ENCODE measurements around the gene SCRN1. TPM values are rescaled to one million over a fixed set of nuclear protein-coding genes. Genes with fewer than 3 reads are reported as not detected.

SCRN1 gene
- total RNA-seq, 1 experiment from 2014 or later = 37.9 TPM

DNA sequence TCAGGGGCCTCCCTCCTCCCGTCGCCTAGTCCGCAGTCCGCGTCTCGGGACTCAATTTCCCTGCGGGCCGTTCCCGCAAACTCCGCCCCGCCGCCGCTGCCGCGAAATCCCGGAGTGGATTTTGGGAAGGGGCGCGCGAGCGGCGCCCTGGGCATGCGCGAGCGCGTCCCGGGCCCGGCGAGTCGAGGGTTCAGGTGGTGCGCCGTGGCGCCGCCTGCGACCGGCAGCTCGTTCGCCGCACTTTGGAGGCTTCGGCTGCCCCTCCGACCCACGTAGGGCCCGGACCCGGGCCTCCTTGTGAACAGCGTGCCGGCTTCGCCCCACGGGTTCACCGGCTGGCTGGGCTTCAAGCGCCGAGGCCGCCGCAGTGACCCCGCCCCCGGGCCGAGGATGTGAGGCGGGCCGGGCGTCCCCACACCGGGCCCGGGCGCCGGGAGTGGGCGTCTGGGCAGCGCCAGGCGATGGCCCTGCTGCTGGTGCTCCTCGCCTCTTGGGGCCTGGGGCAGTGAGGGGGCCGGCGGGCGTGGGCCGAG is 38.7 kb upstream of the SCRN1 start, which contains the start of gene PLEKHA8:
TSS of gene PLEKHA8 (plus strand) at position 197 of the 533 bp plus-strand sequence. CDS start 351 bp downstream, outside the sequence.
- H3K9me3 ChIP-seq (ENCODE audit: low read length) = no peaks in the 10 kb centered on the region
- no peaks in the 10 kb centered on the region for H3K27me3 ChIP-seq (ENCODE audit: low read length)
- H3K27ac ChIP-seq (ENCODE audit: low read length) = no peak within 1 kb of the TSS
- peak within 1 kb of the TSS; percentile 45 for H3K9ac ChIP-seq (ENCODE audit: low read length)
- POLR2A ChIA-PET (ENCODE audit: unreplicated experiment) = interaction anchor here (0.5 kb wide), 1 partner anchor 8 kb away, joined by 3 read pairs; no protein-coding TSS in a partner anchor
- no peak for TF ChIP-seq EZH2phosphoT487 (IDR thresholded peaks at IDR 0.05; ENCODE audit: borderline replicate concordance, low read length)
- TF ChIP-seq, protein P1, sequence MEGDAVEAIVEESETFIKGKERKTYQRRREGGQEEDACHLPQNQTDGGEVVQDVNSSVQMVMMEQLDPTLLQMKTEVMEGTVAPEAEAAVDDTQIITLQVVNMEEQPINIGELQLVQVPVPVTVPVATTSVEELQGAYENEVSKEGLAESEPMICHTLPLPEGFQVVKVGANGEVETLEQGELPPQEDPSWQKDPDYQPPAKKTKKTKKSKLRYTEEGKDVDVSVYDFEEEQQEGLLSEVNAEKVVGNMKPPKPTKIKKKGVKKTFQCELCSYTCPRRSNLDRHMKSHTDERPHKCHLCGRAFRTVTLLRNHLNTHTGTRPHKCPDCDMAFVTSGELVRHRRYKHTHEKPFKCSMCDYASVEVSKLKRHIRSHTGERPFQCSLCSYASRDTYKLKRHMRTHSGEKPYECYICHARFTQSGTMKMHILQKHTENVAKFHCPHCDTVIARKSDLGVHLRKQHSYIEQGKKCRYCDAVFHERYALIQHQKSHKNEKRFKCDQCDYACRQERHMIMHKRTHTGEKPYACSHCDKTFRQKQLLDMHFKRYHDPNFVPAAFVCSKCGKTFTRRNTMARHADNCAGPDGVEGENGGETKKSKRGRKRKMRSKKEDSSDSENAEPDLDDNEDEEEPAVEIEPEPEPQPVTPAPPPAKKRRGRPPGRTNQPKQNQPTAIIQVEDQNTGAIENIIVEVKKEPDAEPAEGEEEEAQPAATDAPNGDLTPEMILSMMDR (conservative IDR thresholded peaks at IDR 0.05; ENCODE audit: low read depth, low read length) = no peak
- no peak for TF ChIP-seq EZH2 (IDR thresholded peaks at IDR 0.05; ENCODE audit: low read length, unreplicated experiment)
- peak within 1 kb of the TSS; percentile 84 for H3K4me3 ChIP-seq (ENCODE audit: low read length)
- H2AFZ ChIP-seq (ENCODE audit: low read length) = peak within 1 kb of the TSS; percentile 87
- DNase-seq (peak; percentile 86), ATAC-seq (peak; percentile 40)
- no TSS peak for BruUV-seq (replicated peaks)
- intact Hi-C loops (cut with micrococcal nuclease) = loop anchor here (5.0 kb wide), 2 partner anchors 91 to 144 kb away; no protein-coding TSS in a partner anchor
- peaks cover 35% of the 10 kb centered on the region for H3K4me1 ChIP-seq (ENCODE audit: insufficient read depth, low read length)
- CTCF ChIA-PET = interaction anchor here (1.0 kb wide), 1 partner anchor 34 kb away, joined by 5 read pairs; no protein-coding TSS in a partner anchor
- H4K20me1 ChIP-seq (ENCODE audit: low read length) = peaks cover 3% of the 10 kb centered on the region; the same call in 1 of the 2 replicates
- H3F3A ChIP-seq (ENCODE audit: low read length, unreplicated experiment) = no peaks in the 10 kb centered on the region
- no peaks in the 10 kb centered on the region for H3K9me2 ChIP-seq (replicated peaks; ENCODE audit: low read length)
- H3K4me2 ChIP-seq (ENCODE audit: low read length) = peak within 1 kb of the TSS; percentile 94
- no peaks in the 10 kb centered on the region for H3K36me3 ChIP-seq (ENCODE audit: low read depth, low read length)
- peaks cover 77% of the 10 kb centered on the region for H3K79me2 ChIP-seq (ENCODE audit: low read length)

DNA sequence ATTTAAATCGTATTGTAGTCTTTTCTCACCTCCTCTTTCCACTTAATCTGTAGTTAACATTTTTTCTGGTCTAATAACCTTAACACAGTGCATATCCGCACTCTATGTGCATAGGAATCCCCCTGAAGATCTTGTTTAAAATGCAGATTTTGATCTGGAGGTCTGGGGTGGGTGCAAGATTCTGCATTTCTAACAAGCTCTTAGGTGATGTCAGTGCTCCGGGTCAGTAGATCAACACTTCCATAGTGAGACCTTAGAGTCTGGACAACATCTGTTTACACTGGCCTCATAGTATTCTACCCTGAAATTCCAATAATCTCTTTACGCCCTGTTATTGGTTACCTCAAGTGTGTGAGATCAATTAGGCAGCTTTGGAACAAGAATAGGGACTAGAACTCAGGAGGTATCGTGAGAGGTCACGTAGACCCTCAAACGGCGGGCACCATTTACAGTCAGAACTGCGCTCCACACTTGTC is 38.2 kb upstream of the SCRN1 start:
- no TSS peak for BruUV-seq (replicated peaks)
- H3K9ac ChIP-seq (ENCODE audit: low read length) = peak overlapping the region; percentile 3; the same call in 1 of the 2 replicates
- no peaks in the 10 kb centered on the region for H3K27me3 ChIP-seq (ENCODE audit: low read length)
- H2AFZ ChIP-seq (ENCODE audit: low read length) = peak overlapping the region; percentile 87
- no peaks in the 10 kb centered on the region for H3K9me3 ChIP-seq (ENCODE audit: low read length)
- H3K36me3 ChIP-seq (ENCODE audit: low read depth, low read length) = no peaks in the 10 kb centered on the region
- H3K79me2 ChIP-seq (ENCODE audit: low read length) = peaks cover 76% of the 10 kb centered on the region
- H3K4me1 ChIP-seq (ENCODE audit: insufficient read depth, low read length) = peaks cover 30% of the 10 kb centered on the region
- H3K4me2 ChIP-seq (ENCODE audit: low read length) = peak overlapping the region; percentile 94
- TF ChIP-seq, protein P1 (conservative IDR thresholded peaks at IDR 0.05; ENCODE audit: low read depth, low read length) = no peak
- TF ChIP-seq EZH2 (IDR thresholded peaks at IDR 0.05; ENCODE audit: low read length, unreplicated experiment) (no peak), EZH2phosphoT487 (IDR thresholded peaks at IDR 0.05; ENCODE audit: borderline replicate concordance, low read length) (no peak)
- DNase-seq (peak; percentile 22), ATAC-seq (peak; percentile 0; the same call in 1 of the 2 replicates)
- ChIA-PET CTCF (no interaction called here), POLR2A (ENCODE audit: unreplicated experiment) (interaction anchor here (0.6 kb wide), 1 partner anchor 195 kb away, joined by 3 read pairs; no protein-coding TSS in a partner anchor)
- H4K20me1 ChIP-seq (ENCODE audit: low read length) = peaks cover 3% of the 10 kb centered on the region; the same call in 1 of the 2 replicates
- no peaks in the 10 kb centered on the region for H3F3A ChIP-seq (ENCODE audit: low read length, unreplicated experiment)
- H3K27ac ChIP-seq (ENCODE audit: low read length) = no peak overlapping the region
- H3K4me3 ChIP-seq (ENCODE audit: low read length) = peak overlapping the region; percentile 84
- H3K9me2 ChIP-seq (replicated peaks; ENCODE audit: low read length) = no peaks in the 10 kb centered on the region
- intact Hi-C loops (cut with micrococcal nuclease) = loop anchor here (1.0 to 5.0 kb wide), 3 partner anchors 39 to 145 kb away; no protein-coding TSS in a partner anchor
